HG02885 (cell line): ENCODE data around the gene MLX.
"Not testable (repeated sequence)": the region's sequence is repeated elsewhere in the genome, so short reads cannot be mapped to it uniquely, and the experiment has no call there.

Source experiments
- ATAC-seq: cut with Tn5 transposase; IDR thresholded peaks from one replicate; pipeline ENCODE4 v1.9.1; 2021; ENCODE audit warnings: mild to moderate bottlenecking; ENCODE audit not compliant: unreplicated experiment, poor library complexity

Gene MLX

DNA sequence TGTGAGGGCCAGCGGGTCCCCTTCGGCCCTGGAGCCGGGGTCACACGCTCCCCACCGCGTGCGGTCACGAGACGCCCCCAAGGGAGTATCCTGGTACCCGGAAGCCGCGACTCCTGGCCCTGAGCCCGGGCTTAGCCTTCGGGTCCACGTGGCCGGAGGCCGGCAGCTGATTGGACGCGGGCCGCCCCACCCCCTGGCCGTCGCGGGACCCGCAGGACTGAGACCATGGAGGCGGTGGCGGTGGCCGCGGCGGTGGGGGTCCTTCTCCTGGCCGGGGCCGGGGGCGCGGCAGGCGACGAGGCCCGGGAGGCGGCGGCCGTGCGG is 30.9 kb upstream of the MLX start, which contains the start of gene NAGLU:
Gene NAGLU, plus strand, starts transcription at position 194 of the 324 bp plus-strand sequence. Its CDS starts 32 bp downstream, at position 226.
- ATAC-seq, result peak; percentile 91

DNA sequence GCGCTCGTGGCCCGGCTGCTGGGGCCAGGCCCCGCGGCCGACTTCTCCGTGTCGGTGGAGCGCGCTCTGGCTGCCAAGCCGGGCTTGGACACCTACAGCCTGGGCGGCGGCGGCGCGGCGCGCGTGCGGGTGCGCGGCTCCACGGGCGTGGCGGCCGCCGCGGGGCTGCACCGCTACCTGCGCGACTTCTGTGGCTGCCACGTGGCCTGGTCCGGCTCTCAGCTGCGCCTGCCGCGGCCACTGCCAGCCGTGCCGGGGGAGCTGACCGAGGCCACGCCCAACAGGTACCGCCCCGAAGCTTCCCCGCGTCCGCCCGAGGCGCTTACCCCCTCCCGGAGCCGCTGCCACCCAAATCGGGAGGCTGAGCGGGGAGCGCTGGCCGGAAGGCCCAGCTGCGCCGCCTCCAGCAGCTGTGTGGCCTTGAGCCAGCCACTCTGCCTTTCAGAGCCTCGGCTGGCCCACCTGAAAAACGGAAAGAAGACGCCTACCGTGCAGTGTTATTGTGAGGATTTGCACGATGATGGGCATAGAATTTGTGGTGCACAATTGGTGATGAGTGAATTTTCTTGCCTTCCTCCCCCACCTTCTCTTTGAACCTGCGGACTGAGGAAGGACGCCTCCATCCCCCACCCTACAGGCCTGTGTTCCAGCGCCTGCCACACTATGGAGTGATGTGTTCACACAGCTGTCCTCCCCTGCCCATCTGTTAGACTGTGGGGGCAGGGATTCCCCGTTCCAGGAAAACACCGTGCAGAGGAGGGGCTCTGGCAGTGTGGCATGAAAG is 30.3 kb upstream of the MLX start:
- ATAC-seq, result peak; percentile 73

DNA sequence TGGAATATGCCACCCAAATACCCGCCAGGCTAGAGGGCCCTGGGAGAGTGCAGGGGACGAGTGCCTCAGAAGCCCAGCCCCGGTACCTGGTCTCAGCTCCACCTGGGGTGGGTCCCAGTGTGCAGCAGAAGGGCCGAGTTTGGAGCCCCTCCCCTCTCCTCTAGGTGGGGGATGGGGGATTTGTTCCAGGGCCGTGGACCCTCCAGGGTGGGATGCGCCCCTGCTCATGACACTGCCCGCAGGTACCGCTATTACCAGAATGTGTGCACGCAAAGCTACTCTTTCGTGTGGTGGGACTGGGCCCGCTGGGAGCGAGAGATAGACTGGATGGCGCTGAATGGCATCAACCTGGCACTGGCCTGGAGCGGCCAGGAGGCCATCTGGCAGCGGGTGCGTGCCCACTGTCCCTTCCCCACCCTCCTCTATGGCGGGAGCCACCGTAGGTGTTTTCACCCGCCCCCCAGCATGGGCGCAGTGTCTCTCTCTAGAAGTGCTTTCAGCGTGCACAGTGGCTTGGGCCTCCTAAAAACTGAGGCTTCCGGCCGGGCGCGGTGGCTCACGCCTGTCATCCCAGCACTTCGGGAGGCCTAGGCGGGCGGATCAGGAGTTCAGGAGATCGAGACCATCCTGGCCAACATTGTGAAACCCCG is 29.6 kb upstream of the MLX start:
- ATAC-seq, result no peak

DNA sequence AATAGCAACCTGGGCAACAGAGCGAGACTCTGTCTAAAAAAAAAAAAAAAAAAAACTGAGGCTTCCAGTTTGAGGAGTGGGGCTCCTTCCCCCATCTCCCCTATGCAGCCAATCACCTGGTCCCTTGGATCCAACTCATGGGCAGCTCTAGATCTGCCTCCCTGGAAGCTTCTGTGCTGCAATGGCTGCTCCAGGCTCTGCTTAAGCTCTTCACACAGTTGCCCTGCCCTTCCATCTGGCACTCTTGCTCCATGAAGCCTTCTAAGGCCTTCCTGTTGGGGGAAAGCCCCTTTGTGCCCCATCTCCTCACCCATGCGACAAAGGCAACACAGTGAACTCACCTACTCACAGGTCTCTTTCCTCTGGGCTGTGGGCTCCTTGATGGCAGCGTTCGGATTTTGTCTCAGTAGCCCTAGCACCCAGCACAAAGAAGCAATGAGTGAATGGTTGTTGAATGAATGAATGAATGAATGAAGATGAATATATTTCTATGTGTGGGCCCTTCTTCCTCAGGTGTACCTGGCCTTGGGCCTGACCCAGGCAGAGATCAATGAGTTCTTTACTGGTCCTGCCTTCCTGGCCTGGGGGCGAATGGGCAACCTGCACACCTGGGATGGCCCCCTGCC is 29.0 kb upstream of the MLX start:
- no peak for ATAC-seq

DNA sequence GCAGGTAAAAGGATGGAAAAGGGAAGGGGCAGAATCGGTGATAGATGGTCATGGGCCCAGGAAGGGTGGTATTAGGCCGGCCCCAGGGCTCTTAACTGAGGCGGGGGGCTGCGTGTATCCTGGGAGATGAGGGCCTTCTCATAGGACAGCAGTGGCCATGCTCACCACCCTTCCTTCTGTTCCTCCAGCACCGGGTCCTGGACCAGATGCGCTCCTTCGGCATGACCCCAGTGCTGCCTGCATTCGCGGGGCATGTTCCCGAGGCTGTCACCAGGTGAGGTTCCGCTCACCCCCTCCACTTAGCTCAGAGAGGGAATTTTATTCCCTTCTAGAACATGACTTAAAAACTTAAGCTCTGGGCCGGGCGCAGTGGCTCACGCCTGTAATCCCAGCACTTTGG is 28.4 kb upstream of the MLX start:
- no peak for ATAC-seq

DNA sequence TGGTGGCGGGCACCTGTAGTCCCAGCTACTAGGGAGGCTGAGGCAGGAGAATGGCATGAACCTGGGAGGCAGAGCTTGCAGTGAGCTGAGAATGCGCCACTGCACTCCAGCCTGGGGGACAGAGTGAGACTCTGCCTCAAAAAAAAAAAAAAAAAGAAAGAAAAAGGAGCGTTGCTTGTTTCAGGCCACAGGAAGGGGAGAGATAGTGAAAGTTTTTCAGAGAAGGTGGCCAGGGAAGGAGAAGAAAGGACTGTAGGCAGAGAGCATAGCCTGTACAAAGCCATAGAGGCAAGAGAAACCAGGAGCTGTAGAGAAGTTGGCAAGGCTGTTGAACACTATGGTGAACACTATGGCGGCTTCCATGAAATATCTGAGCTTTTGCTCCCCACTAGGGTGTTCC is 26.3 kb upstream of the MLX start:
- ATAC-seq, result not testable (repeated sequence)

DNA sequence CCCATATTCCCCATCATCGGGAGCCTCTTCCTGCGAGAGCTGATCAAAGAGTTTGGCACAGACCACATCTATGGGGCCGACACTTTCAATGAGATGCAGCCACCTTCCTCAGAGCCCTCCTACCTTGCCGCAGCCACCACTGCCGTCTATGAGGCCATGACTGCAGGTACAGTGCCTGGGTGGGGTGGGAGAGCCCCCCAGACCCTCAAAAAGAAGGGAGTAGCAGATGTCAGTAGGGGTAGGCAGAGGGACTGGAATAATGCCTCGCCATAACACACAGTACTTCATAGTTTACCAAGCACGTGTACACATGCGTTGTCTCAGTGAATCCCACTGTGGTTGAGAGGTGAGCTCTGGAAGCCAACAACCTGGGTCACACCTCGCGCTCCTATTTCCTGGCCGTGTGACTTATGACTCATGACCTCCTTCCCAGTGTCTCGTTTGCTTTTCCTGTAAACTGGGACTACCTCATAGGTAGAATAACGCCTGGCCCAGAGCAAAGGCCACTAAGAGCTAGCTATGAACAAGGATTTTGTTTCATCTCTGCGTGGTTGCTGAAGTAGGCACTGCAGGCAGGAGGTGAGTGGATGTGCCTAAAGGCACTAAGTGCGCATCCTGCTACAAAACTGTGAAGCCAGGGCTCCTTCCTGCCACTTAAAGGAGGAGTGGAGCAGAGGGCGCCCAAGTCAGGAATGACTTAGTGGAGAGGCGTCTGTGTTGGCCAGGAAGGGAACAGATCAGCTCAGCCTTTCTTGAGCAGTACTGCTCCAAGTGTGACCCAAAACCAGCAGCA is 25.7 kb upstream of the MLX start:
- no peak for ATAC-seq

DNA sequence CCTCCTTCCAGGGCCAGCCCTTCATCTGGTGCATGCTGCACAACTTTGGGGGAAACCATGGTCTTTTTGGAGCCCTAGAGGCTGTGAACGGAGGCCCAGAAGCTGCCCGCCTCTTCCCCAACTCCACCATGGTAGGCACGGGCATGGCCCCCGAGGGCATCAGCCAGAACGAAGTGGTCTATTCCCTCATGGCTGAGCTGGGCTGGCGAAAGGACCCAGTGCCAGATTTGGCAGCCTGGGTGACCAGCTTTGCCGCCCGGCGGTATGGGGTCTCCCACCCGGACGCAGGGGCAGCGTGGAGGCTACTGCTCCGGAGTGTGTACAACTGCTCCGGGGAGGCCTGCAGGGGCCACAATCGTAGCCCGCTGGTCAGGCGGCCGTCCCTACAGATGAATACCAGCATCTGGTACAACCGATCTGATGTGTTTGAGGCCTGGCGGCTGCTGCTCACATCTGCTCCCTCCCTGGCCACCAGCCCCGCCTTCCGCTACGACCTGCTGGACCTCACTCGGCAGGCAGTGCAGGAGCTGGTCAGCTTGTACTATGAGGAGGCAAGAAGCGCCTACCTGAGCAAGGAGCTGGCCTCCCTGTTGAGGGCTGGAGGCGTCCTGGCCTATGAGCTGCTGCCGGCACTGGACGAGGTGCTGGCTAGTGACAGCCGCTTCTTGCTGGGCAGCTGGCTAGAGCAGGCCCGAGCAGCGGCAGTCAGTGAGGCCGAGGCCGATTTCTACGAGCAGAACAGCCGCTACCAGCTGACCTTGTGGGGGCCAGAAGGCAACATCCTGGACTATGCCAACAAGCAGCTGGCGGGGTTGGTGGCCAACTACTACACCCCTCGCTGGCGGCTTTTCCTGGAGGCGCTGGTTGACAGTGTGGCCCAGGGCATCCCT is 23.5 kb upstream of the MLX start:
- no peak for ATAC-seq

DNA sequence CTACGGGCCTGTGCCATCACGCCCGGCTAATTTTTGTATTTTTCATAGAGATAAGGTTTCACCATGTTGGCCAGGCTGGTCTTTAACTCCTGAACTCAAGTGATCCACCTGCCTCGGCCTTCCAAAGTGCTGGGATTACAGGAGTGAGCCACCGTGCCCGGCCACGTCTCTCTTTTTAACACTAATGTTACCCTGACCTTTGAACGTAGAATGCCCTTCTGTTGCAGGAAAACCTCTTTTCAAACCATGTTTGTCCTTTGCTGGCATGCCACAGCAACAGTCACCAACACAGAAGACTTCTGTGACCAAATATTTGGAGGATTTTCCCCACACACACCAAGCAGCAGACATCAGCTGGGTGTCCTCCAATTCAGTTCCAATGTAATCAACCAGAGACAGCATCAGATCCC is 22.0 kb upstream of the MLX start:
- no peak for ATAC-seq

DNA sequence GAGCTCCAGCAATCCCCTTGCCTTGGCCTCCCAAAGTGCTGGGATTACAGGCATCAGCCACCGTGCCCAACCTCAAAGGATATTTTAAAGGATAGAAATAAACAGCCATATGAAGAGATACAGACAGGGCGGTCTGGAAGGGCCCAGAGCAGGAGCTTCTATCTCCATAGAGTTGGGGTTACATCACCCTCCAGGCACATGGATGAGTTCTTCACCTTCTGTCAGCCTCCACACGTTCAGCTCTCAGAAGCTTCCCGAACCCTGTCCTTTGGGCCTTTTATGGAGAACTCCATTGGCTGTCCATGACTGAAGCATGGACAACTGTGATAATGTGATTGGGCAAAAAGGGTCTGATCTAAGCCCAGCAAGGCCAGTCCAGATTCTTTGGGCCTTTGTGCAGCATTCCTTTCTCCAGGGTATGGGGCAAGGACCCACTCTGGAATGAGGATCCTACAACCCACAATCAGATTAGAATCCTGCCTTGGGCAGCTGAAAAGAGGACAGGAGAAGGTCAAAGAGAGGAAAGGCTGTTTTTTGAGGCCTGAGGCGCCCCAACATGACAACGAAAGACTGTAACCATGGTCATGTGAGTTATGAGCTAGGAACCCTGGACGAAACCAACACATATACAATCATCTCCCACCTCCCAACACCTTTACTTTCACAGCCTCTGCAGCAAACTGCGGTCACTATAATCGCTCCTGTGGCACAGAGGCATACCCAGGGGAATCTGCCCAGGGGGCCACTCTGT is 21.0 kb upstream of the MLX start:
- not testable (repeated sequence) for ATAC-seq

DNA sequence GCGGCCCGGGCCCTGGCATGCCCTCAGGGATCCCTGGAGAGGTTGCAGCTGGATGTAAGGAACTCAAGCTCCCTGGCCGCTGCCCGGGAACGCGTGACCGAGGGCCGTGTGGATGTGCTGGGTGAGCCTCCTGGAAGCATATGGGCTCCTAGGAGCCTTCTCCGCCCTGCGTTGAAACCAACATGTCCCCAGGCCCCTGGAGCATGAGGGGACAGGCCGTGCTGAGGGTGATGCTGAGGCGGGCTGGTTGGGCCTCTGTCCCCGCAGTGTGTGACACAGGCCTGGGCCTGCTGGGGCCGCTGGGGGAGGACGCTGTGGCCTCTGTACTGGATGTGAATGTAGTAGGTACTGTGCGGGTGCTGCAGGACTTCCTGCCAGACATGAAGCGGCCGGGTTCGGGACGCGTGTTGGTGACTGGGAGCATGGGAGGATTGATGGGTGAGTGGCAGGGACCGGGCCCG is 19.9 kb upstream of the MLX start:
- ATAC-seq, result no peak

DNA sequence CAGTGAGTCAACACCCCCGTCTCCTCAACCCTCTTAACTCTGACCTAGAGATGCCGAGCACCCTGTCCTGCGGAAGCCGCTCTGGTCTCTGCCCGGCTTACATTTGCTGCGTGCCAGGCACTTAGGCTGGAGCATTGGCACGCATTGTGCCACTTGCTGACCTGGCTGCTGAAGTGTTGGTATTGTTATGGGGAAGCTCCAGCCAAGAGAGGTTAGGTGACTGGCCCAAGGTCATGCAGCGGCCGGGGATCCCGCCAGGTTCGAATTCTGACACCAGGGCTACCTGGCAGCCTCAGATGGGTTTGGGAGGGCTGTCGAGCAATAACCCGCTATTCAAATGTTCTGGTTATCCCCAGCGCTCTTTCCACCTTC is 19.2 kb upstream of the MLX start:
- no peak for ATAC-seq

DNA sequence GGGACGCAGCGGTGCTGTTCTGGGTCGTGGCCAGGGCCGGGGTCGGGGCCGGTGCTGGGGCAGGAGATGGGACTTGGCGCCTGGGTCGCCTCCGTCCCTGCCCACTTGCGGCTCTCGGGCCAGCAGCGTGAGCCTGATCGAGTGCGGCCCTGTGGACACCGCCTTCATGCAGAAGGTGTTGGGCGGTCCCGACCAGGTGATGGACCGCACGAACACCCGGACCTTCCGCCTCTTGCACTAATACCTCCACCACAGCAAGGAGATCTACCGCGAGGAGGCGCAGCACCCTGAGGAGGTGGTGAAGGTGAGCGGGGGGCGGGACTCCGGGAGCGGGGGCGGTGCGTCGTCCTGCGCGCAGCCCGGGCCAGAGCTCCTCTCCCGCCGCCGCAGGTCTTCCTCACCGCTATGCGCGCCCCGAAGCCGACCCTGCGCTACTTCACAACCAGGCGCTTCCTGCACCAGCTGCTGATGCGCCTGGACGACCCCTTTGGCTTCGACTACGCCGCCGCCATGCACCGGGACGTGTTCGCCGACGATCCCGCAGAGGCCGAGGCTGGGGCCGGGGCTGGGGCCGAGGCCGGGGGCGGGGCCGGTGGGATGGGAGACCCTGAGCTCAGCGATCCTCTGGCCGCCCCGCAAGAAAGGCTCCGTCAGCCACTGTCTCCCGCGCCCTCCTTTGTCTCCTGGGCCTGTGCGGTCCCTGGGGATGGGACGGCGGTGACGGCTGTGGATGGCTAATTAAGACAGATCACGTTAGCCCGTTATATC is 18.6 kb upstream of the MLX start:
- ATAC-seq, result peak; percentile 75

DNA sequence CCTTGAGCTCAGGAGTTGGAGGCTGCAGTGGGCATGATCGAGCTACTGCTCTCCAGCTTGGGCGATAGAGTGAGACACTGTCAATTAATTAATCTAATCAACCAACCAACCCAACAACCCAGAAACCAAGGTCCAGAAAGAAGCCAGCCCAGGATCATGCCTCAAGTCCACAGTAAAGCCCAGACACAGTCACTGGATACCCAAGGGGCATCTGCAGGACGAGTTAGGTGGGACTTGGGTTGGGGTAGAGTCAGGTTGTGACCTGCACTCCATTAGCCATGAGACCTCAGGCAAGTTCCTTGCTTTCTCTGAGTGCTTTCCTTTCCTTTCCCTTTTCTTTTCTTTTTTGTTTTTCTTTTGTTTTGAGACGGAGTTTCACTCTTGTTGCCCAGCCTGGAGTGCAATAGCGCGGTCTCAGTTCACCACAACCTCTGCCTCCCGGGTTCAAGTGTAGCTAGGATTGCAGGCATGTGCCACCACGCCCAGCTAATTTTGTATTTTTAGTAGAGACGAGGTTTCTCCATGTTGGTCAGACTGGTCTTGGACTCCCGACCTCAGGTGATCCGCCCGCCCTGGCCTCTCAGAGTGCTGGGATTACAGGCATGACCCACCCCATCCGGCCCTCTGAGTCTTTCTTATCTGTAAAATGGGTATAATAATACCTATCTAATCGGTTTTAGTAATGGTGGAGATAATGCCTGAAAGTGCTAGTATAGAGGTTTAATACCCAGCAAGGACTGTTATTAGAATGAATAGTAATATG is 17.7 kb upstream of the MLX start:
- ATAC-seq, result no peak

DNA sequence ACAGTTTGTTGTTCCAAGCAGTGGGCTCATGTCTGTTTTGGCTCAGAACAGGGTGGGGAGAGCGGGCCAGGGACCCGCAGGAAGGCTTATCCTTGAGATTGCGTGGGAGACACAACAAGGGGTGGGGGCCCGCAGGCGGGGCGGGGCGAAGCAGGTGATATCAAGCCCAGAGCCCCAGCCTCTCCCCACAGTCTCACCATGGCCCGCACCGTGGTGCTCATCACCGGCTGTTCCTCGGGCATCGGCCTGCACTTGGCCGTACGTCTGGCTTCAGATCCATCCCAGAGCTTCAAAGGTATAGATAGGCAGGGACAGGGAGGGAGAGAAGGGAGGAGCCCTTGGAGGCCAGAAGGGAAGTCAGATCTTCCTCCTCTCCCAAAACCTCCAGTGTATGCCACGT is 14.2 kb upstream of the MLX start, which contains the start of gene HSD17B1:
Gene HSD17B1, plus strand, starts transcription at position 188 of the 400 bp plus-strand sequence. Its CDS starts 11 bp downstream, at position 199.
- ATAC-seq, result not testable (repeated sequence)

DNA sequence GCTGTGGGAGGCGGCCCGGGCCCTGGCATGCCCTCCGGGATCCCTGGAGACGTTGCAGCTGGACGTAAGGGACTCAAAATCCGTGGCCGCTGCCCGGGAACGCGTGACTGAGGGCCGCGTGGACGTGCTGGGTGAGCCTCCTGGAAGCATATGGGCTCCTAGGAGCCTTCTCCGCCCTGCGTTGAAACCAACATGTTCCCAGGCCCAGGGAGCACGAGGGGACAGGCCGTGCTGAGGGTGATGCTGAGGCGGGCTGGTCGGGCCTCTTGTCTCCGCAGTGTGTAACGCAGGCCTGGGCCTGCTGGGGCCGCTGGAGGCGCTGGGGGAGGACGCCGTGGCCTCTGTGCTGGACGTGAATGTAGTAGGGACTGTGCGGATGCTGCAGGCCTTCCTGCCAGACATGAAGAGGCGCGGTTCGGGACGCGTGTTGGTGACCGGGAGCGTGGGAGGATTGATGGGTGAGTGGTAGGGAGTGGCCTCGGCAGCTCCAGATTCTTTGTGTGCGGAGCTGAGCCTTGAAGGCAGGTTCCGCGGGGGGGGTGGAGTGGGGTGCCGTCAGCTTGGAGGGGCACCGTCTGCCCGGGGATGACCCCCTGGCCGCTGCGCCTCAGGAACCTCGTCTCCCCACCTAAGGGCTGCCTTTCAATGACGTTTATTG is 13.6 kb upstream of the MLX start:
- no peak for ATAC-seq

DNA sequence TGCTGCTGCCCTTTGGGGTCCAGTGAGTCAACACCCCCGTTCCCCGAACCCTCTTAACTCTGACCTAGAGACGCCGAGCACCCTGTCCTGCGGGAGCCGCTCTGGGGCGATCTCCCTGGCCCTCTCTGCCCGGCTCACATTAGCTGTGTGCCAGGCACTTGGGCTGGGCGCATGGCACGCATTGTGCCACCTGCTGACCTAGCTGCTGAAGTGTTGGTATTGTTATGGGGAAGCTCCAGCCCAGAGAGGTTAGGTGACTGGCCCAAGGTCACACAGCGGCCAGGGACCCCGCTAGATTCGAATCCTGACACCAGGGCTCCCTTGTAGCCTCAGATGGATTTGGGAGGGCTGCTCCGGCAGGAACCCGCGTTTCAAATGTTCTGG is 13.0 kb upstream of the MLX start:
- no peak for ATAC-seq
